ENCODE measurements around the gene ADAMTS6.
A peak's percentile ranks its signal among the peaks of the same experiment; 100 is the strongest.

ADAMTS6 gene

GRCh38 chr5:65141493-65141892 lies 340.2 kb downstream of the ADAMTS6 start:
- no peak for DNase-seq

DNA sequence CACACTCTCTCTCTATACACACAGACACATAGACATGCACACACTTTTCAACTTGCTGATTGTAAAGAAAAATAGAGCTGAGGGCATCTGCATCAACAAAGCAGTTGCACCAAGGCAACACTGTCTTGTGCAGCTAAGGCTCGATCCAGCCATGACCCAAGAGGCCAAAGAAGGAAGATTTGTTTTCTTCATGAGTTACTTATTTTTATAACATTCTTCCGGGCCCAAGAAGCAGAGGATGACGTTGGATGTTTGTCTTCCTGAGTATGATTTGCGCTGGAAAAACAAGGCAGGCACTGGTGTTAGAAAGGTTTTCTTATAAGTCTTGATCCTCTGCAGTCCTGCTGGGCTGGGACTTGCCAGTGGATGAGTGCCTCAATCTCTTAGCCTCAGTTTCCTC lies 344.1 kb downstream of the ADAMTS6 start:
- no peak for DNase-seq

DNA sequence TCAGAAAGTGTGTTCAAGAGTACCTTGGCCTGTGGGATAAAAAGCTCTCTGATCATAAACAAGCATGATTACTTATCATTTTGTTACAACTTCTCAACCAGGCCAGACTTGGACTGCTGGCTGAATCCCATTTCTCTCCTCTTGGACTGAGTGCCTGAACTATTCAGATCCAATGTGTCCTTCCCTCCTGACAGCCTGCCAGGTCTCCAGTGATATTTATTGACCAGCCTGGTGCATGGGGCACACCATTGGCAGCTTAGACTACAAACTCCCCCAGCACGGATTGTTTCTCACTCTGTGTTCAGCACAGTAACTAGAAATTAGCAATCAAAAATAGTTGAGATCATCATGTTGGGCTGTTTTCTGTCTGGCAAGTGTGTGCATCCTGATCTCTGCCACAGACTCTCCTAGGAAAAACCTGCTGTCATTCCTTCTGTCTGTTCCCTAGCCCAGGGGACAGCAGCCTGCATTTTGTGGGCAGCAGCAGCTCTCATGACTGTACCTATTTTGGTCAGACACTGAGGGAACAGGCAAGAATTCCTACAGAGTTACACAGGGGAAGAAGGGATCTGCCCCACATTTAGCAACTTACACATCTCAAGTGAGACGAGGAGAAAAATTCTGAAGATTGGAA lies 348.1 kb downstream of the ADAMTS6 start:
- DNase-seq = no peak

DNA sequence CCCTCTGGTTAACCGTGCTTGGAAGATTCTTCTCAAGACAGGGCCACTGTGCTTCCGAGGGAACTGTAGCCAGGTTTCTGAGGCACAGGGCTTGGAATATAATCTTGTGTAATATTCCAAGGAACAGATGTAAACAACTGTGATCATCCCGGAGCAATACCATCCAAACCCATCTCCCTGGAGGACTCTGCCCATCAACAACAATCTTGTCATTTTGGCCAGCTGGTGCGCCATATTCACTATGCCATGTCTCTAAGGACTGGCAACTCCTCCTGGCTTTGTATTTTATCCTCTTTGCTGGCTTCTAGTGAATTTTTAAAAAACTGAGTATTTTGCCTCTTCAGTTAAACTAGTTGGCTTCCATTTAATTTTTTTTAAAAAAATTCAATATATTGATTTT lies 349.3 kb downstream of the ADAMTS6 start:
- DNase-seq = no peak

DNA sequence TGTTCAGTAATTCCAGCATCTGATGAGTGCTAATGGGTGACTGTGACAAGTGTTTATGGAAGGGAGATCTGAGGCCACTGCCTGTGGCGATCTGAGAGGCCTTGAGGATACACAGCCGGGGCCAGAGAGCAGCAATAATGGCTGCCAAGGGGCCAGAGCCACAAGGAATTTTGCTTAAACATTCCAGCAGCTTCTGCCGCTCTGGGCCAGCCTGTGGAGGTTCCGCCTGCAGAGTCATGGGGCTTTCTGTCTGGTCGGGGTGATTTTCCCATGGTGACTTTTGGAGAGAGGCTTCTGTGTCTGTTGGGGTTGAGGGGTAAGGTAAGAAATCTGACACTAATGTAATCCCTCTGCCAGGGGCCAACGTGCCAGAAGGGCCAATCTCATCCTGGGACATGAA lies 353.5 kb downstream of the ADAMTS6 start:
- DNase-seq = no peak

DNA sequence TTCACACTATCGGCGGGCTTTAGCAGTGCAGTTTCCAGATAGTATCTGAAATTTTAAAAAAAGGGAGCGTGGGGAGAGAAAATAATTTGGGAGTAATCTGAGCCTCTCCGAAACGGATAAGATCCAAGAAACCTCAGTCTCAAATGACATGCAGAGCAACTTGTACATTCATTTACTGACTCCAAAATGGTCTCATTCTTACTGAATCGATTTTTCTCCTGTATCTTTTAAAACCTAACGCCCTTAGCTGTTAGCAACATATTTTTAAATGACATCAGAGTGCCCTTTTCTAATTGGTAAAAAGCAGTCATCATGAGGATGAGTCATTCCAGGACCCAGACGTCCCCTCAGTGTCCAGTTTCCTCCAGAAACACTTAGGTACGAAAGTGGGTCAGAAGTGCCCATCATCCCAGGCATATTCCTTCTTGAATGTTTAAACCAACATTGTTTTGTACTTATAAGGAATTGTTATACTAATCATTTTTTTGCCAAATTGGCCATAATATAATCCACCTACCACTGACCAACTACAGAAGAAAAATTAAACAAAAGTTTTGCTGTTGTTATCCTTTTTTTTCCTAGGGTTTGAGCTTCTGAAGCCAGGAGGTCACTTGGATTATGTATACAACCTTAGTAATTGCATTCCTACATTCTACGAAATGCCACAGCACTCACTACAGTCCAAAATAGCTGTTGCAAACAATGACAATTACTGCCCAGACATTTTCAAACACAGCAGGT lies 354.4 kb downstream of the ADAMTS6 start:
- no peak for DNase-seq

GRCh38 chr5:65126542-65127069 lies 355.1 kb downstream of the ADAMTS6 start:
- DNase-seq = no peak

DNA sequence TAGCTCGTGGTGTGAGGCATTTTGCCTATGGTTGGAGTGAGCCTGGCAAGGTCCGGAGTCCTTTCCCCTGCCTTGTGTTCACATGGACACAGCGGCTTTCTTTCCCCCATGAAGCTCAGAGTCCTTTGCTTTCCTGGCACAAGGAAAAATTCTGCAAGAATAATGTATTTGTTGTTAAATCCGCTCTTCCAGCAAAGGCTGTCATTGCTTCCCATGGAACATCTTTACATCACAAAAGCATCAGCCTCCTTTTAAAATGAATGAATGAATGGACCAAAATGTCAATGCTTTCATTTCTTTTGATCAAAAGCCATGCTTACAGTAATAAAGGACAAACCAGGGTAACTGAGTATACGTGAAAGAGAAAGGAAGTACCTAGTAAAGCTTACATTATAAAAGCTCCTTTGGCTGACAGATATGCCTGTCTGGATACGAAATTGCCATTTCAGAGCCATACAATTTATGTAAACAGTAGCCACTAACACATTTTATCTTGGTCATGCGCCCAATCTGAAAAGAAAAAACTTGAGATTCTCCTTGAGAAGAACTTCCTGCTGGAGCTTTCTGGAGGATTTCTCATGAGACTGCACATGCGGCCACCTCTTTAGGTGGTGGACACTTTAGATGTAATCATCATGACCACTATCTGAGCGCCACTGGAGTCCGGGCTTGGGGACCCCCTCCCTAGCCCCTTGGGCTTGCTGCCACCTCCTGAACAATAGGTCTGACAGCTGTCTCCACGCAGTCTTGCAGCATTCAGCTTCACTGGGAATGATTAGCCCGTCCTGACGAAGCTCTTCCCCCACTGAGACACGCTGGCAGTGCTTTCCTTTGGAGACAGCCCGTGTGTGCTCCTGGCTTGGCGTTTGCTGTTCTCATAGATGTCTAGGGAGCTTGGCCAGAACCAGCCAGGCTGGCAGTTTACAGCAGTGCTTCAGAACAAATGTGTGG lies 355.9 kb downstream of the ADAMTS6 start:
- no peak for DNase-seq

GRCh38 chr5:65121880-65122436 lies 359.8 kb downstream of the ADAMTS6 start:
- no peak for DNase-seq

DNA sequence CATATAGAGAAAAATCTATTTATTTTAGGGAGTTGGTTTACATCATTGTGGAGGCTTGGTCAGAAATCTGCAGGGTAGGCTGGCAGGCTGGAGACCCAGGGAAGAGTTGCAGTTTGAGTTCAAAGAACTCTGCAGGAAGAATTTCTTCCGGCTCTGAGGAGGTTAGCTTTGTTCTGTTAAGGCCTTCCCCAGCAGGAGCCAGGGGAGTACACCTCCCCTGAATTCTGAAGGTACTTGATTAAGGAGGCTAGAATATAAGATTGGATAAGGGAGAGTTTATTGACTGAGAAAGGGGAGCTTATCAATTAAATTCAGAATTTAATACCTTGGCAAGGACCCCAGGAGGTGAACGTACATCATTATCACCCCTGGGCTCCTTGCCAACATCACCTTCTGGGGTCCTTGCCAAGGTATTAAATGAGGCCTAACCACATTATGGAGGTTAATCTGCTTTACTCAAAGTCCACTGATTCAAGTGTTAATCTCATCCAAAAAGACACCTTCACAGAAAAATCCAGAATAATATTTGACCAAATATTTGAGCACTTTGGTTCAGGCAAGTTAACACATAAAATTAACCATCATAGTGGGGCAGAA lies 361.3 kb downstream of the ADAMTS6 start:
- DNase-seq = no peak

- no peak for DNase-seq
Observed at GRCh38 chr5:65117525-65117924, 364.2 kb downstream of the ADAMTS6 start.

GRCh38 chr5:65113771-65114170 lies 367.9 kb downstream of the ADAMTS6 start:
- no peak for DNase-seq

GRCh38 chr5:65111961-65112658 lies 369.6 kb downstream of the ADAMTS6 start:
- DNase-seq = no peak

- no peak for DNase-seq
Observed at GRCh38 chr5:65108786-65109743, 372.7 kb downstream of the ADAMTS6 start.

- DNase-seq = no peak
Observed at GRCh38 chr5:65105301-65105700, 376.4 kb downstream of the ADAMTS6 start.

GRCh38 chr5:65104831-65105230 lies 376.9 kb downstream of the ADAMTS6 start:
- no peak for DNase-seq

GRCh38 chr5:65103756-65104440 lies 377.8 kb downstream of the ADAMTS6 start:
- no peak for DNase-seq

DNA sequence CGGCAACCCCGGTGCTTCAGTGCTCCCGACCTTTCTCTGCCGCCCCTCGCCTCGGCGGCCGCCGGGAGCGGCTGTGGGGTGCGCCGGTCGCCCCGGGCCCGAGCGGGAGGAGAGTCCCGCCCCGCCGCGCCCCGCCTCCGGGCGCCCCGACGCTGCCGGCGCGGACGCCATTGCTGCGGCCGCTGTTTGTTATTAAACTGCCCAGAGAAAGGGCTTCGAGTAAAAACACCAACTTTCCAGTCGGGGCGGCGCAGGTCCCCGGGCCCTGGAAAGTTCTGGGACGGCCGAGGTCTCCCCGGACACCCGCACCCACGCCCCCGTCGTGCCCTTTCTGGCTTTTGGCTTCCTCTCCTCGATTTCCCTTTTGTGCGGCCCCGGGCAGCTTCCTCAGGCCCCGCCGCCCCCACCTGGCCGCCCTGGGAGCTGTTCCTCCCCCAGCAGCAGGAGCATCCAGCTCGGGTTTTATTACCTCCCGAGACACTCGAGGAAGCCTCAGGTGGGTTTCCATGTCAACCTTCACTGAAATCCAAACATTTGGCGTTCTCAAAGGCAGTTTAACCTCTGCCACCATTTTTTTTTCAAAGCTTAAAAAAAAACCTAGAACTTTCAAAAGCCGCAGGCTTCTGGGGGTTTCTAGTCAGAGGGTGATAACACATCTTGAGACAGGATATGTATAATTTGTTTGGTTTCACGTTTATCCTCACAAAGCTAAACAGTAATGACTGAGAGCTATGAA lies 378.6 kb downstream of the ADAMTS6 start:
- peak; percentile 49 for DNase-seq

DNA sequence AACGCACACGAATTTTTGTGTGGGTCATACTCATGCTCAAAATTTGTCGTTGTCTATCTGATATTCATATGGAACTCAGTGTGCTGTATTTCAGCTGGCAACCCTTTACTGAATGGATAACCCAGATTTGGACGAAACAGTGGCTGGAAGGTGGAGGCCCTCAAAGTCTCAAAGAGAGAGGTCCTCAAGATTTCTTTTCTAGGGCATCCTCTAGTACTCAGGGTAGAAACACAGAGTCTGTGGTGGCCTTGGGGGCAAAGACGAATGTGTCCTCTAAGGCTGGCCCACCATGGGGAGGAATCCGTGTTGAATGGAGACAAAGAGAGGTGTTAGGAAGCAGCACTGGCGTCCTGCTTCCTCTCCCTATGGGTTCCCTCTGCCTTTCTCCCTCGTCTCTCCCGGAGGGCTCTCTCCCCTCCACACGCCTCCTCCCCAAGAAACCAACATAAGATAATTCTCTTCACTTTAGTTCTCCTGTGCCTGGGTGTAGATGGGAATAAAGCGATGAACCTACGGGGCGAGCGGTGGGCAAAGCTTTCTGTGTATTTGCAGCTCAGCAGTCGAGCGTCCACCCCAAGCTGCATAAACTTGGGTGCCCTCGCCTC lies 379.2 kb downstream of the ADAMTS6 start:
- no peak for DNase-seq
